ENCODE measurements around the gene RTF1.

- TF ChIP-seq CTCF (IDR thresholded peaks at IDR 0.05; ENCODE audit: low read depth, low read length, poor library complexity, severe bottlenecking) (no peak), EZH2phosphoT487 (IDR thresholded peaks at IDR 0.05; ENCODE audit: borderline replicate concordance, low read length) (no peak)
Observed at GRCh38 chr15:41483115-41483514, 66.2 kb downstream of the RTF1 start.

Measured in DOHH2 (cell line).